Sigmoid colon (tissue), 4 donors: Measurements from ENCODE around the gene MLXIP.

Source experiments
- CTCF ChIP-seq, 4 experiments: fragments of 450-650 bp in 3 of 4; fragments of 200-600 bp in 1 of 4; IDR thresholded peaks; one replicate each; pipeline ENCODE4 v1.5.1; 2016 to 2019; ENCODE audit warnings: antibody characterized with exemption in 4 of 4, mild to moderate bottlenecking in 3 of 4, moderate library complexity in 2 of 4
- EP300 ChIP-seq, 4 donors: sonication (generic); formaldehyde crosslinking; IDR thresholded peaks; one replicate each; pipeline ENCODE4 v1.6.1; 2017; ENCODE audit warnings: antibody characterized with exemption in 4 of 4
- POLR2A ChIP-seq, 2 donors: fragments of 450-650 bp; IDR thresholded peaks; one replicate each; pipeline ENCODE4 v1.6.1; 2016; ENCODE audit warnings: antibody characterized with exemption in 2 of 2, mild to moderate bottlenecking in 2 of 2, moderate library complexity in 2 of 2

DNA sequence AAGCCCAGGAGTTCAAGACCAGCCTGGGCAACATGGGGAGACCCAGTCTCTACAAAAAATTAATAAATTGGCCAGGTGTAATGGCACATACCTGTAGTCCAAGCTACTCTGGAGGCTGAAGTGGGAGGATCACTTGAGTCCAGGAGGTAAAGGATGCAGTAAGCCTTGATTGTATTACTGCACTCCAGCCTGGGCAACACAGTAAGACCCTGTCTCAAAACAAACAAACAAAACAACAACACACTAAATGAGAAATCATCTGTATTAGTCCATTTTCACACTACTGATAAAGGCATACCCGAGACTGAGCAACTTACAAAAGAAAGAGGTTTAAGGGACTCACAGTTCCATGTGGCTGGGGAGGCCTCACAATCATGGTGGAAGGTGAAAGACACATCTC lies 4.7 kb upstream of the MLXIP start:
- TF ChIP-seq EP300 (IDR thresholded peaks at IDR 0.05) (no peak), CTCF (IDR thresholded peaks at IDR 0.05) (no peak), POLR2A (IDR thresholded peaks at IDR 0.05) (no peak)
